ENCODE data around the gene CHCHD4.

GRCh38 chr3:14146381-14147065 lies 21.9 kb upstream of the CHCHD4 start:
- TF ChIP-seq ZFY (CRISPR knock-in tag; IDR thresholded peaks at IDR 0.05) (no peak), ARNTL (CRISPR knock-in tag; IDR thresholded peaks at IDR 0.05) (no peak), HNRNPLL (IDR thresholded peaks at IDR 0.05; ENCODE audit: low read depth, low read length, poor library complexity, severe bottlenecking) (no peak), PLSCR1 (CRISPR knock-in tag; IDR thresholded peaks at IDR 0.05; ENCODE audit: borderline replicate concordance) (no peak), EZH2 (conservative IDR thresholded peaks at IDR 0.05; ENCODE audit: low read depth, low read length) (no peak), PITX1 (CRISPR knock-in tag; IDR thresholded peaks at IDR 0.05) (no peak), ZSCAN25 (CRISPR knock-in tag; IDR thresholded peaks at IDR 0.05) (no peak), ZBTB33 (CRISPR knock-in tag; IDR thresholded peaks at IDR 0.05) (no peak), KIAA2018 (CRISPR knock-in tag; IDR thresholded peaks at IDR 0.05; ENCODE audit: borderline replicate concordance) (no peak), ZNF414 (CRISPR knock-in tag; IDR thresholded peaks at IDR 0.05) (no peak), MATR3 (CRISPR knock-in tag; IDR thresholded peaks at IDR 0.05) (no peak), POLR2A (IDR thresholded peaks at IDR 0.05; ENCODE audit: insufficient read depth in 1 of 2, low read depth in 2 of 2, low read length in 2 of 2) (no peak)
